Esophagus muscularis mucosa (tissue), 4 donors: ENCODE measurements around the gene TEX29. TPM values are rescaled to one million over a fixed set of nuclear protein-coding genes. Genes with fewer than 3 reads are reported as not detected.

Experiments
- DNase-seq: peaks from one replicate; pipeline ENCODE4 v3.0.0-alpha.2; 2017; ENCODE audit errors: extremely low spot score
- H3K27ac ChIP-seq, 4 donors: fragments of 200-600 bp; sonication (generic); replicated peaks in 1 of 4; 1 replicate in 3 of 4; 2 replicates in 1 of 4; pipeline ENCODE4 v1.5.1; 2016 to 2019; ENCODE audit warnings: mild to moderate bottlenecking in 1 of 4
- H3K27me3 ChIP-seq, 4 donors: fragments of 200-600 bp; sonication (generic); one replicate each; pipeline versions ENCODE4 v1.5.1 to v1.6.0; 2016 to 2019
- H3K36me3 ChIP-seq, 4 donors: fragments of 200-600 bp; sonication (generic); one replicate each; pipeline ENCODE4 v1.5.1; 2016 to 2019
- H3K4me1 ChIP-seq, 4 donors: fragments of 200-600 bp; sonication (generic); one replicate each; pipeline ENCODE4 v1.5.1; 2016 to 2019
- H3K4me3 ChIP-seq, 4 donors: fragments of 200-600 bp; sonication (generic); 1 replicate in 2 of 4; 2 replicates in 2 of 4; pipeline ENCODE4 v1.5.1; 2016 to 2019; ENCODE audit warnings: mild to moderate bottlenecking in 4 of 4, moderate library complexity in 1 of 4
- H3K9me3 ChIP-seq, 4 donors: fragments of 200-600 bp; sonication (generic); 1 replicate in 3 of 4; 2 replicates in 1 of 4; pipeline ENCODE4 v1.5.1; 2016 to 2019
- EP300 ChIP-seq: sonication (generic); formaldehyde crosslinking; IDR thresholded peaks from one replicate; pipeline ENCODE4 v1.6.1; 2017; ENCODE audit warnings: antibody characterized with exemption
- POLR2A ChIP-seq: fragments of 450-650 bp; IDR thresholded peaks from one replicate; pipeline ENCODE4 v1.6.1; 2017; ENCODE audit warnings: antibody characterized with exemption, moderate library complexity, mild to moderate bottlenecking, low read depth
- POLR2AphosphoS5 ChIP-seq, 2 donors: sonication (generic); formaldehyde crosslinking; IDR thresholded peaks; one replicate each; pipeline ENCODE4 v1.6.1; 2017; ENCODE audit warnings: antibody characterized with exemption in 2 of 2
- WGBS: methylation state at CpG from one replicate; pipeline ENCODE4 v1.1.5; 2018; 5-methylcytosine and 5-hydroxymethylcytosine counted together
- intact Hi-C: fragments of 100-400 bp; cut with DNase I; formaldehyde crosslinking; loops from one replicate; pipeline ENCODE4 v1.15.1; 2023
- total RNA-seq, 4 donors: library from RNA; depleted of rRNA; stranded (reverse); fragments of >200 nt; gene quantifications; one replicate each; pipeline versions ENCODE4 v1.1.0 to v1.2.1, GENCODE V29; 2016
- TF ChIP-seq, protein P1 (sequence below), 3 experiments: fragments of 200-600 bp in 2 of 3; fragments of 450-650 bp in 1 of 3; sonication (generic) in 2 of 3; IDR thresholded peaks; one replicate each; pipeline ENCODE4 v1.5.1; 2017 to 2019; ENCODE audit warnings: antibody characterized with exemption in 3 of 3, mild to moderate bottlenecking in 2 of 3, moderate library complexity in 1 of 3

TEX29 gene
- total RNA-seq, 4 donors from 2014 or later = 0.83 to 0.99 TPM; not detected in 2

DNA sequence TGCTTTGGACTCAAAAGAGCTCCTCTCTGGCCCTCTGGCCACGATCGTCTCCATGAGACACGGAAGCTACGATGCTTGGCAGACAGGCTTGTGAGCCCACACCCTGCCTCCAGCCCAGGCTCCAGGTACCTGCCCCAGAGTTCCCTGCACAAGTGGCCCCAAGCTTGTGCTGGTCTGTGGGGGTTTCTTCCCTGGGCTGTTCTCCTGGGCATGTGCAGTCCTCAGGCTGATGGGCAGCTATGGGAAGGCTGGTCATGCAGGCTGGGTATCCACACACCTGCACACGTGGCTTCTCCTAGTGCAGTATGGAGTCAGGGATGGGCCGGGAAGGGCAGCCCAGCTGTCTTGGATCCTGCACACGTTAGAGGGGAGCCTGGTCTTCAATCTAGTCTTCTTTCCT is 43.1 kb downstream of the TEX29 start:
- H3K36me3 ChIP-seq = no peaks in the 10 kb centered on the region
- H3K4me3 ChIP-seq = no peak overlapping the region
- intact Hi-C loops = no loop called here
- H3K27ac ChIP-seq = no peak overlapping the region
- no peak for TF ChIP-seq POLR2AphosphoS5 (IDR thresholded peaks at IDR 0.05)
- no peak for TF ChIP-seq EP300
- TF ChIP-seq, protein P1, sequence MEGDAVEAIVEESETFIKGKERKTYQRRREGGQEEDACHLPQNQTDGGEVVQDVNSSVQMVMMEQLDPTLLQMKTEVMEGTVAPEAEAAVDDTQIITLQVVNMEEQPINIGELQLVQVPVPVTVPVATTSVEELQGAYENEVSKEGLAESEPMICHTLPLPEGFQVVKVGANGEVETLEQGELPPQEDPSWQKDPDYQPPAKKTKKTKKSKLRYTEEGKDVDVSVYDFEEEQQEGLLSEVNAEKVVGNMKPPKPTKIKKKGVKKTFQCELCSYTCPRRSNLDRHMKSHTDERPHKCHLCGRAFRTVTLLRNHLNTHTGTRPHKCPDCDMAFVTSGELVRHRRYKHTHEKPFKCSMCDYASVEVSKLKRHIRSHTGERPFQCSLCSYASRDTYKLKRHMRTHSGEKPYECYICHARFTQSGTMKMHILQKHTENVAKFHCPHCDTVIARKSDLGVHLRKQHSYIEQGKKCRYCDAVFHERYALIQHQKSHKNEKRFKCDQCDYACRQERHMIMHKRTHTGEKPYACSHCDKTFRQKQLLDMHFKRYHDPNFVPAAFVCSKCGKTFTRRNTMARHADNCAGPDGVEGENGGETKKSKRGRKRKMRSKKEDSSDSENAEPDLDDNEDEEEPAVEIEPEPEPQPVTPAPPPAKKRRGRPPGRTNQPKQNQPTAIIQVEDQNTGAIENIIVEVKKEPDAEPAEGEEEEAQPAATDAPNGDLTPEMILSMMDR (IDR thresholded peaks at IDR 0.05) = no peak
- no peak for TF ChIP-seq POLR2A
- H3K4me1 ChIP-seq = no peaks in the 10 kb centered on the region
- DNase-seq = peak; percentile 85
- H3K27me3 ChIP-seq = peaks cover 0 to 47% (median 0%) of the 10 kb centered on the region in 4 donors
- WGBS = 76% methylated on average over 7 of the region's 7 CpGs
- H3K9me3 ChIP-seq = no peaks in the 10 kb centered on the region

DNA sequence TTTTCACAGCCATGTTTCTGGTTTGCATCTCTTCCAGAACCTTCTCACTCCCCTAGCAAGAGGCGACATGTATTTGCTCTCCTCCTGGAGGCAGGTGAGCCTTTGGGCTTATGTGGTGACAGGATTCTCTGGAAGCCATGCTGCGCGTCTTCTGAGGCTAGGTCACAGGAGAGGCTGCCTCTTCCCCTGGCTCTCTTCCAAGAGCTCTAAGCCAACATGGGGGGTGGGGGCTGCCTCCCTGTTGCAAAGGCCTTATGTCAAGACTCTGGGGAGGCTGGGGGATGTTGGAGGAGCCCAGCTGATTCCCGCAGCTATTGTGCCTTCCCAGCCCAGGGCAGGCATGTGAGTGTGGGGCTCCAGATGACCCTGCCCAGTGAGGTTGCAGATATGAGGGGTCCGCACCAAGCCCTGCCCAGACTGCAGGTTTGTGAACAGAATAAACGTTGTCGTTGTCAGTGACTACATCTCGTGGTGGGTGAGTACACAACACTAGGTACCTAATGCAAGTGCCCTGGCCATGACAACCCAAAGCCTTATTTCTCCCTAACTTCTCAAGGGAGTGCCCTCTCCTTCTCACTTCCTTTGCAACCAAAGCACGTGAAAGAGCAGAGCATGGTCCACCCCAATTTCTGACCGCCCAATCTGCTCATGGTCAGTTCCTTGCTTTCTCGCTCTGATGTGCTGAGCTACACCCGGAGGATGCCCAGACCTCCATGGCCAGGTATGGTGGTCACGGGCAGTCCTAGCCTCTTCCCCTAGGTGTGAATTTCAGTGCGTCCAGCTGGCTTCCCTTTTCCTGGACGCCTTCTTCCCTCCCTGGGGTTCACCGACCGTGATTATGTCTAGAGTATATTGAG is 44.9 kb downstream of the TEX29 start:
- no peaks in the 10 kb centered on the region for H3K9me3 ChIP-seq
- intact Hi-C loops = no loop called here
- 86% methylated on average over 17 of the region's 17 CpGs for WGBS

DNA sequence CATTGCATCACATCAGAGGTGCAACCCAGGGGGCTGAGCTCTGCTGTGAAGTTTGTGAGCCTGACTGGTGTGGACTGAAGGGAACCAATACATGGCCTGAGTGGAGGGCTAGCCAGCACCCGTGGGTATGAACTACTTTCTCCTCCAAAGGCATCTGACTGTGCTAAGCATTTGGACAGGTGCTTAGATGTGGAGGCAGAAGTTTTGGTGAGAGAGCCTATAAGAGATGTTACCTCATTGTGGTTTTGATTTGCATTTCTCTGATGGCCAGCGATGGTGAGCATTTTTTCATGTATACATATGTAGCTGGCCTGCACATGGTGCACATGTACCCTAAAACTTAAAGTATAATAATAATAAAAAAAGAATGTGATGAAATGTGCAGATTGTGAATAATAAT is 46.9 kb downstream of the TEX29 start:
- no peaks in the 10 kb centered on the region for H3K36me3 ChIP-seq
- H3K27ac ChIP-seq = no peak overlapping the region
- peak; percentile 53 for DNase-seq
- no peaks in the 10 kb centered on the region for H3K9me3 ChIP-seq
- TF ChIP-seq POLR2AphosphoS5 (IDR thresholded peaks at IDR 0.05) (no peak), EP300 (no peak), POLR2A (no peak)
- TF ChIP-seq, protein P1 (IDR thresholded peaks at IDR 0.05) = no peak
- no peaks in the 10 kb centered on the region for H3K4me1 ChIP-seq
- peaks cover 0 to 32% (median 0%) of the 10 kb centered on the region in 4 donors for H3K27me3 ChIP-seq
- WGBS = 86% methylated on average over 2 of the region's 2 CpGs
- intact Hi-C loops = no loop called here
- no peak overlapping the region for H3K4me3 ChIP-seq

More for the DNA sequence above, 44.9 kb downstream of the TEX29 start:
- Histone ChIP-seq H3K4me3 (no peak overlapping the region), H3K27ac (no peak overlapping the region), H3K27me3 (peaks cover 0 to 37% (median 0%) of the 10 kb centered on the region in 4 donors), H3K4me1 (no peaks in the 10 kb centered on the region), H3K36me3 (no peaks in the 10 kb centered on the region)
- peak; percentile 87 for DNase-seq
- TF ChIP-seq, protein P1 (IDR thresholded peaks at IDR 0.05) = no peak
- no peak for TF ChIP-seq POLR2AphosphoS5 (IDR thresholded peaks at IDR 0.05)
- TF ChIP-seq EP300 = no peak
- no peak for TF ChIP-seq POLR2A

DNA sequence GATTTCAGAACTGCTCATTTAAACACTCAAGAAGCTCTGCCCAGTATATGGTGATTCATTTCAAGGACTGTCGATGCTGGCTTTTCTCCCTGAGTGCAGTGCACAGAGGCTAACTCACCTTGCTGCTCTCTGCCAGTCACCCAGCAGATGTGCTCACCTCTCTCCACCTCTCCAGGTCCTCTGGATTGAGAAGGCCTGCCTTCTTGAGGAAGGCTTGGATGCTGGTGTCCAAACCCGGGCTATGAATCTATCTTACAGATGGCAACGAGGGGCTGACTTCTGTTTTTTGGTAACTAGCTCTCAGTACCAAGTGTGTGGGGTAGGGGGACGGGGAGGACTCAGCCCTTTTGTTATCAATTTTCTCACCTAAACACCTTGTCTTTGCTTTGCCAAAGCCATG is 47.6 kb downstream of the TEX29 start:
- 94% methylated on average over 4 of the region's 4 CpGs for WGBS
- H3K27ac ChIP-seq = no peak overlapping the region
- intact Hi-C loops = no loop called here

More for the DNA sequence above, 47.6 kb downstream of the TEX29 start:
- peaks cover 0 to 32% (median 0%) of the 10 kb centered on the region in 4 donors for H3K27me3 ChIP-seq
- peak; percentile 86 for DNase-seq
- TF ChIP-seq EP300 (no peak), POLR2A (no peak), POLR2AphosphoS5 (IDR thresholded peaks at IDR 0.05) (no peak)
- TF ChIP-seq, protein P1 (IDR thresholded peaks at IDR 0.05) = no peak
- no peaks in the 10 kb centered on the region for H3K36me3 ChIP-seq
- H3K9me3 ChIP-seq = no peaks in the 10 kb centered on the region
- H3K4me3 ChIP-seq = no peak overlapping the region
- no peaks in the 10 kb centered on the region for H3K4me1 ChIP-seq
